GM08714 (cell line): Measurements from ENCODE around the gene CRYGD.

Experiments
- H3K4me3 ChIP-seq: fragments of 200-500 bp; sonication (Bioruptor generic); 2 replicates; pipeline ENCODE4 v1.5.1; 2014; ENCODE audit warnings: mild to moderate bottlenecking, low read length, inconsistent platforms
- ZNF274 ChIP-seq: IDR thresholded peaks from 2 replicates; pipeline ENCODE4 v1.6.1; 2012; ENCODE audit warnings: mild to moderate bottlenecking, low read depth, low read length

Gene CRYGD

GRCh38 chr2:208074610-208075356 is 49.5 kb downstream of the CRYGD start:
- no peak overlapping the region for H3K4me3 ChIP-seq
- TF ChIP-seq ZNF274: no peak

GRCh38 chr2:208072250-208072892 is 52.0 kb downstream of the CRYGD start:
- H3K4me3 ChIP-seq: no peak overlapping the region
- TF ChIP-seq ZNF274: no peak
